ENCODE data around the gene ITPR3.

The ITPR3 gene
- long read RNA-seq, donor 1, result 0 reads
- long read RNA-seq, donor 2, result 0 reads
- long read RNA-seq, donor 3, result 0 reads
- long read RNA-seq, donor 4, full-length matches to known transcripts, result 1 of 1 reads
- long read RNA-seq, donor 4, partial matches to known transcripts, result 0 of 1 reads
- long read RNA-seq, donor 4, other reads (novel, unspliced or antisense), result 0 of 1 reads
- long read RNA-seq, donor 5, partial matches to known transcripts, result 16 of 211 reads
- long read RNA-seq, donor 5, other reads (novel, unspliced or antisense), result 195 of 211 reads
- long read RNA-seq, donor 6, partial matches to known transcripts, result 9 of 142 reads
- long read RNA-seq, donor 6, other reads (novel, unspliced or antisense), result 133 of 142 reads
- long read RNA-seq, donor 7, result 0 reads
- long read RNA-seq, donor 8, result 0 reads

DNA sequence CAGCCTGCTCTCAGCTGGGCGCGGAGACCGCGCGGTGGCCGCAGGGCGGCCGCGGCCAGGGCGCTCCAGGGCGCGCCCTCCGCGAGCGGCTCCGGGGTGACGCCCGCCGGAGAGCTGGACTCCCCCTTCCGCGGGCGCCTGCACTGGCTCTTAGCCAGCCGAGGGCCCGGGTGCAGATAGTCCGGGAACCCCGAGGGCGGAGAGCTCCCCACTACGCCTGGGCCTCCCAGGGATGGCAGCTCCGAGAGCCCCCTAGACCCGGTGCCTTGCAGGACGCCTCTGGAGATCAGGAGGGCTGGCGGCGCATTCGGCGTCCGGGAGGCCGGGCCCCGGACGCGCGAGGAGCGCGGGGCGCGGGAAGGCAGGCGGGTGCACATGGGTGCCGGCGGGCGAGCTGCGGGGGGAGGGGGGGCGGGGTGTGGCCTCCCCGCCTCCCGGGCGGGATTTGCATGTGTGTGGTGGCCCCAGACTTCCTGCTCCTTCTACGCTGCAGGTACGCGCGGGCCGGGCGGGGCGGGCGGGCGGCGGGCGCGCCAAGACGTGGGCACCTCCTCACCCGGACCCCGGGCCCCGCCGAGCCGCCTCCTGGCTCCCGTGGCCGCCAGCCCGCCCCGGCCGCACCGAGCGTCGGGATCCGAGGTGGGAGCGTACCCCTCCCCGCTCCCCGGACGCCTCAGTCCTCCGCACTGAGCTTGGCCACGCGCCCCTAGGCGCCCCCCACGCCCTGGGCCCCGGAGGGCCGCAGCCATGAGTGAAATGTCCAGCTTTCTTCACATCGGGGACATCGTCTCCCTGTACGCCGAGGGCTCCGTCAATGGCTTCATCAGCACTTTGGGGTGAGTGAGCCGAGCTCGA lies at the start of gene ITPR3:
ITPR3 (plus strand) TSS at position 467 of the 855 bp plus-strand sequence; CDS start at position 748, 281 bp downstream.
- DNase-seq, result peak; percentile 86

DNA sequence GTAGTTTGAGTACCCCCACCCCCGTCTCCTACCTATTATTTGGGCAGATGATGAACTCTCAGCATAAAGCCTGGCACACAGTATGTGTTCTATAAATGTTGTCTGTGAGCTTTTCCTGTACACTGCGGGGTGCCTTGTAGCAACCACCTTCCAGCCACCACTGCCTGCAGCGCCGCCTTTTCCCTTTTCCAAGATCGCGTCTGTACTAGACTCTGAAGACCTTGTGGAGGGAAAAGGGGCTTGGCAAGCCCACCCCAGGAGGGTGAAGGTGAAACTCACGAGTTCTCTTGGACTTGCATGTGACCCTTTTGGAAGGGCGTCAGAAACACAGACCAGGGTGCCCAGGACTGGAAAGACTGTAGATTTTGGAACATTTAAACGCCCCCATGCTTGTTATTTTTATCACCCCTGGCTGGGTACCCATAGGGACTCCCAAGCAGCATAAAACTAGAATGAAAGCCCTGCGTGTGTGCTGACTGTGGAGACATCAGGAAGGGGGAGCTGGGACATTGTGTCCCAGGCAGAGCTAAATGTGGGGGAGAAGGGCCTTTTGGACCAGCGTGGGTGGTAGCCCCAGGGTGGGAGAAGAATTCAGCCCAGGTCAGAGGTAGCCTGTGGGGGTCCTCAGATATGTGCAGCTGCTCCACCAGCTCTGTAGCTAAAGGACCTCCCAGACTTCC lies 49.3 kb upstream of the ITPR3 start:
- no peak for DNase-seq

DNA sequence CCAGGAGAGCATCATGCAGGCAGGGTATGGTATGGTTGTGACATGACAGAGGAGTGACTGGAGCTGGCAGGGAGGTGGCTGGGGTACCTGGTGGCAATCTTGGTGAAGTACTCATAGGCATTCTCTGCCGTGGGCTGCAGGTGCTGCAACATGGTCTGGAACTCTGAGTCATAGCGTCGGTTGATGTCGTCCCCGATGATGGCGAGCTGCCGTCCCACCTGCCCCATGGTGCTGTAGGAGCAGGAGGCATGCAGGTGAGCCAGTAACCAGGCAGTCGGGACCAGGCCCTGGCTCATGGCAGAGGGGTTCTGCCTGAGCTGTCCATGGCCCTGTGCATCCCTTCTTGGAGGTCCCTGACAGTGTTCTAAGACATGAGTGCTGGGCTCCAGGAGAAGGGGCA lies 45.9 kb upstream of the ITPR3 start:
- no peak for DNase-seq

DNA sequence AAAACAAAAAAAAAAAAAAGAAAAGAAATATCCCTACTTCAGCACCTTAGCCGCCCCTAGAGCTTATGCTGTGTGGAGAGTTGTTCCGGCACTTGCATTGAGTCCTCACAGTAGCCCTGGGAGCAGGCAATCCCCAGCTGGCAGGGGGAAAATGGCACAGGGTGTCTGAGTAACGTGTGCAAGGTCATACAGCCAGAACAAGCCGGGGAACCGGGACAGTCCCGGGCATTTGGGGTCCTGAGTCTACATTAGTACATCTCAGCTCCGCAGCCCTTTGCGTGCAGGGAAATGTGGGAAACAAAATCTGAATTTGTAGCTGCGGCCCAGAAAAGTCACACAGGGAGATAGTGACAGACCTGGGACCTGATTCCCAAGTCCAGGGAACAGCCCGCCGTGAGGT lies 44.5 kb upstream of the ITPR3 start:
- no peak for DNase-seq

DNA sequence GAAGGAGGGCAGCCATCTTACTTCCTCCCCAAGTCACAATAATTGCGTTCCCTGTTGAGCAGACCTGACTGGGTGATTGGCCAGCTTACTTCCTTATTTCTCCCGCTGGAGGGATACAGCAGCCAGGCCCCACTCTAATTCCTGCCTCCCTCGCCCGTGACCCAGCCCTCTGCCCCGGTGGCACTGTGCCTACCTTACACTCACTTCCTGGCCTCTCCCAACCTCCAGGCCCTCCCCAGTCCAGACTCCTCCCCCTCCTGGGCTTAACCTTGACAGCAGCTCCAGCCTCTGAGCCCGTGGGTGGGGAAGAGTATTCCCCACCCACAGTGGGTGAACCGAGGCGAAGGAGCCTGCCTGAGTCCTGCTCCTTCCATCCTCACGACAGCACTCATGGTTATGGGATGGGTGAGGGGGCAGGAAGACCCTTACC lies 44.0 kb upstream of the ITPR3 start:
- no peak for DNase-seq

DNA sequence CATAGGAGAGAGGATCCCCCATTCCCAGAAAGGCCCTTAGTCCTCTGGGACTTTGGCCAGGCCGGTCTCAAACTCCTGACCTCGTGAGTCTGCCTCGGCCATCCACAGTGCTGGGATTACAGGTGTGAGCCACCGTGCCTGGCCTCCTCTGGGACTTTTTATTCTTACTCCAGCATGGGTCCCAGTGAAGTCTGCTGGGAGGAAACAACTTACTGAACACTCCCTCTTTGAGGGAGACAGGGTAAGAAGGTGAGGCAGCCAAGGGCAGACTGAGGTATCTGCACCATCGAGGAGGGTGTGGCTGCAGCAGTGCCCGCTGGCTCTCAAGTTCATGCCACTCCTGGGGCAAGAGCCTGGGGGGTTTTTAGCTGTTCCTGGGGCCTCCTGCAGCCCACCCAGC lies 43.4 kb upstream of the ITPR3 start:
- no peak for DNase-seq

DNA sequence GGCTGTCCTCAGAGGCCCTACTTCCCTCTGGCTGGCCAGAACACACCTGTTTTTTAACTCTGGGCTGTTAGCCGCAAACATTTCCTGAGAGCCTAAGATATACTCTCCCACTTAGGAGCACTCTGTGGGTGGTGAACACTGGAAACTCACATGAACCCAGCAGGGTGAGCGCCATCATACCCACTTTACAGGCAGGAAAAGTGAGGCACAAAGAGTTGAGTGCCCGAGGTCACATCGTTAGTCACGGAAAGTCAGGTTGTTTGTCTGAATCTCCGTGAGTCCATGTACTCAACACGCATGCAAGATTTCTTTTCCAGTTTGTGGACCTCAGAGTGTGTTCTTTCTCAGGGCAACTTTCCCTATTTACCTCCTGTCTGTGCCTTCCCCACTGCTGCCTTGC lies 43.0 kb upstream of the ITPR3 start:
- no peak for DNase-seq

DNA sequence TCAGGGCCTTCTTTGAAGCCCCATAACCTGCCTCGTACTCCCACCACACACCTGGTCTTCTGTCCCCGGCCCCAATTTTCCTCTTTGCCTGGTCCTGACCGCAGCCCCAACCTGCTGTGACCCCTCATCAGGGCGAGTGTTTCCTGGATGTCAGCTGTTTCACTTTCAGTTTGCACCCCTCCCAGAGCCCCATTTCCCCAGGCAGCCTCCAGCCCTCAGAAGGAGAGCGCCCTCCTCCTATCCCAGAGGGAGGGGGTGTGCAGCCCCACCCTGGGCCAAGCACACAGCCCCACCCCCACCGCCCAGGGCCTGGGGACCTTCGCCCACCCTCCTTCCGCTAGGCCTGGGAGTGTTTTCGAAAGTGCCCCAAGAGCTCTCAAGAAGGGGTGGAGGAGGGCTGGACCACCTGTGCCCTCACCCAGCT lies 42.5 kb upstream of the ITPR3 start:
- no peak for DNase-seq

DNA sequence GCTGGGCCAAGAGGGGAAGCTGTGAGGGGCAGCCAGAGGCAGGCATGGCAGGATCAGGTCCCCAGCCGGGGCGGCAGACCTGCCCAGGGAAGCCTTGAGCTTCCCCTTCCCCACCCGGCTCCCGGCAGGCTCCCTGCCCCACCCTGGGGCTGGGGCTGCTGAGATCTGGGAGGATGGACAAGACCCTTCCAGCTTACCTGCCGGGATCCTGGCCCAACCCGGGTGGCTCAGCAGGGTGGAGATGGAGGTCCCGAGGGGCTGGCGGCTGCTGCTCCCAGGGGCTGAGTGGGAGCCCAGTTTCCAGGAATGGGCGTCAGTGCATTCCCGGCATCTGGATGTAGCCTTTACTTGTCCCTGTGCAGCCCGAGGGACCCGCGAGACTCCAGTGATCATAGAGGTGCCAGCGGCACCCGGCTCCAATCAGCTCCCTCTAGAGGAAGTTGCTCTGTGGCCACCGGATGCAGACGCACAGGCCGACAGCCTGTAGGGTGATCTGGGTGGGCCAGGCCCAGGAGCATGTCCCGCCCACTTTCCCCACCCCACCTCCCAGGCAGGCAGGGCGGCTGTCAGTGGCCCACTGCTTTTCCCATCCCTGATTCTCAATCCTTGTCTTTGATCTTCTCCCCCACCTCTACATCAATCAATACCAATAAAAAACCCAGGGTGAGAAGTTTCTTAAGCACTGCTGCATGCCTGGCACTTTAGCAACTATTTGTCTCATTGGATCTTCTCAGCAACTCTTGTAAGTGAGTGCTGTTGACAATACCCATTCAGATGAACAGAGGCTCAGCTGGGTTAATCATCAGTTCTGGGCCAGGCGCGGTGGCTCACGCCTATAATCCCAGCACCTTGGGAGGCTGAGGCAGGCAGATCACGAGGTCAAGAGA lies 41.1 kb upstream of the ITPR3 start, which contains the start of gene BAK1:
BAK1 (minus strand) TSS at position 449 of the 887 bp plus-strand sequence. CDS start 2,672 bp downstream, outside the sequence.
- DNase-seq, result peak; percentile 79

DNA sequence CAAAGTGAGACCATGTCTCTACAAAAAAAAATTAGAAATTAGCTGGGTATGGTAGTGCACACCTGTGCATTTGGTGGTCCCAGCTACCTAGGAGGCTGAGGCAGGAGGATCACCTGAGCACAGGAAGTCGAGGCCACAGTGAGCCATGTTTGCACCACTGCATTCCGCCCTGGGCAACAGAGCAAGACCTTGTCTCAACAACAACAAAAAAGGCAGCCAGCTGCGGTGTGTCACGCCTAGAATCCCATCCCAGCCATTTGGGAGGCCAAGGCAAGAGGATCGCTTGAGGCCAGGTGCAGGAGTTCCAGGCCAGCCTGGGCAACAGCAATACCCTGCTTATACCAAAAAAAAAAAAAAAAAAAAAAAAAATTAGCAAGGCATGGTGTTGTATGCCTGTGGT lies 39.9 kb upstream of the ITPR3 start:
- DNase-seq, result no peak

DNA sequence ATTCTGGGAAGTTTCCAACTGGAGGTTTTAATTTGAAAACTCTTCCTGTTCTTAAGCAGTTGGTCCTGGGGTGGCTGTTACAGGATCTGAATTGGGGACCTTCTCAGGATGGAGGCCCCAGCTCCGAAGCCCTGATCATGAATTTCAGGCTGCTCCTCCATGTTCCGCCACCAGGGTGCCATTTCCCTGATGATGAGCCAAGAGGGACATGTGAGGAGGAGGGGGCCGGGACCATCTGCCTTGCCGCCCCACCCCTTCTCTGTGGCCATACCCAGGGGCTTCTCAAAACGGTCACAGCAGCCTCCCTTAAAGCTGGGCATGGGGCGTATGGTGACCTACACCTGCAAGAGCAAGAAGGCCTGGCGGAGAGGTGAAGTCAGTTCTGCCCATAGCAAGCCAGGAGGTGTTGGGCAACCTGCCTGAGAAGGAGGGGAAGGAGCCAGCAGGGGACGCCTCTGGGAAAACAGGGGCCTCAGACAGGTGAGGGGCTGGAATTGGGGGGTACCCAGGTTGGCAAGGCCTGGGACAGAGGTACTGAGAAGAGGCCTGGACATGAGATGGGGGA lies 37.4 kb upstream of the ITPR3 start:
- DNase-seq, result no peak

DNA sequence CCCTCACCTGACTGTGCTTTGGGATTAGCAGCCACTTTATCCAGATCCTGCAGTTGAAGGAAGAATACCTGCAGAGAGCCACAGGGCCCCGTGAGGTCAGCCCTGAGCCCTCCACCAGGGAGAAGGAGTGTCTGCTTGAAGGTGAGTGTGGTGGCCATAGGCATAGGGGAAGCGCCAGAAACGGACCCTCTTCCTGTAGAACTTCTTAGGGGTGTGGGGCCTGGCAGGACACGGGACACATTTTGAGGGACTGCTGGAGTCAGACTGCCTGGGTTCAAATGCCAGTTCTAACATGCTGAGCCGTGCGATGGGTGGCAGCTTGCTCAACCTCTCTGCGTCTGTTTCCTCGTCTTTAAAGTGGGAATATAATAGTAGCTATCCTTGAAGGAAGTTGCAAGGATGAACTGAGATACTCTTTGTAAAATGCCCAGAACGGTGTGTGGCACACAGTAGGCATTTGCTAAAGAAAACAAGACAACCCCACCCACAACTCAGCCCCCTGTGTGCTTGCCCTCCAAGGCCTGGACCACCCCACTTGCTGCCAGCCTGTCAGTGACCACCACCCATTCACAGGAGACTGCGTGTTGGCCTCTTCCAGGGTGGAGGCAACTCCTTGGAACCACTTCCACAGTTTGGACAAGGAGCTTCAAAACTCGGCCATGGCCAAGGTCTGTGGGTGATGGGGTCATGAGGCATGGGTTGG lies 36.3 kb upstream of the ITPR3 start:
- DNase-seq, result no peak

DNA sequence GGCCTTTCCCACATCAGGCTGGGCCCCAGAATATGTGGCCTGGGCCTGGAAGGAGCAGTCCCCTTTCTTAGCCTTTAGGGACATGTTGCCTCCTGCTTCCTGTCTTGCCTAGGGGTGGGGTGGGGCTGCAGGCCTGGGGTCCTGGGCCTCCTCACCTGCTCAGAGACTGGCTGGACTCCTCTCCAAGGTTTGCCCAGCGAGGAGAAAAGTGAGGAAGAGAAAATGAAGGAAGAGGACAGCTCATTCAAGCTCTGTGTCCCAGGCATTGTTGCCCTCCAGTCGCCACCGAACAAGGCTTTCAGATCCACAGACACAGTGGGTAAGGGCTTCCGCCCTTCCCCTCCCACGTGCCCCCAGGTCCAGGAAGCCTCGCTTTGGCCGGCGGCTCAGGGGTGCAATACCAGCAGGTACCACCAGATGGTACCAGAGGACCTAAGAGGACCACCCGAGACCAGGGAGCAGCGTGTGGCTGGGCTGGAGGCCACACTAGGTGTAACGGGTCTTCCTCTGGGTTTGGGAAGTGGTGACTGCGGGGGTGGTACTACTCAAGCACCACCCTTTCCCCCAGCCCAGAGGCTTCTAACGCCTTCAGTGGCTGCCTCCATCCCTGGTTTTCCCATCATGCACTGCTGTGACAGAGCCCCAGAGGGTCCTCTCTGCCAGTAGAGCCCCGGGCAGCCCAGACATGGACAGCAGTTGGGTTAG lies 35.6 kb upstream of the ITPR3 start:
- DNase-seq, result peak; percentile 80

DNA sequence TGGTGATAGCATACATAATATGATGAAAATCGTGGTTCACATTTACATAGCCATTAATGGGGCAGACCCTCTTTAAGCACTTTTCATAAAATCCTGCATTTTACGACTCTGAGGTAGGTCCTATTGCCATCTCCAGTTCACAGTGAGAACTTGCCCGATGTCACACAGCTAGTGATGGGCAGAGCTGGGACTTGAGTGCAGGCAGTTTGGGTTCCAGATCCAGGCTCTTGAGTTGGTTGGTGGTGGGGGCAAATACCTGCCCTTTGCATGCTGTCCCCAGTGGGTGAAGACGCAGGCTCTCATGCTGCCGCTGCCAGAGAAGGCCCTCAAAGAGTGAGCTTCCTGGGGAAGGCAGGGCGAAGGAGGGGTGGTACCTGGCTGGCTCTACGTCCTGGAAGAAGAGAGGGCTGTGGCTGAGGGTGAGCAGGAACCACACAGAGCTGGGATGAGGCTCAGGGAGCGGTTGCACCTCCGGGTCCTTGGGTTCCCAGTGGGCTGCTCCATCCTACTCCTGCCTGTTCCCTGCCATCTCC lies 34.9 kb upstream of the ITPR3 start:
- DNase-seq, result no peak

DNA sequence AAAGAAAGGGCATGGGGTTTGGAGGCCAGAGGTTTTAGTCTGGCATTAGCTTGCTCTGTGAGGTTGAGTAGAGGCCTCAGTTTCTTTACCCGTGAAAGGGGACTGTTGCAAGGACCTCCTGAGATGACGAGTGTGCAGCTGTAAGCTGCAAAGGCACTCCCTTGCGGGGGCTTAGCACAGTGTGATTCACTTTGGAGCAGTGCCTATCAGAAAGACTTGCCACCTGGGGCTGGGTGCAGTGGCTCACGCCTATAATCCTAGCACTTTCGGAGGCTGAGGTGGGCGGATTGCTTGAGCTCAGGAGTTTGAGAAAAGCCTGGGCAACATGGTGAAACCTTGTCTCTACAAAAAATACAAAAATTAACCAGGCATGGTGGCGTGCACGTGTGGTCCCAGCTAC lies 33.6 kb upstream of the ITPR3 start:
- no peak for DNase-seq

DNA sequence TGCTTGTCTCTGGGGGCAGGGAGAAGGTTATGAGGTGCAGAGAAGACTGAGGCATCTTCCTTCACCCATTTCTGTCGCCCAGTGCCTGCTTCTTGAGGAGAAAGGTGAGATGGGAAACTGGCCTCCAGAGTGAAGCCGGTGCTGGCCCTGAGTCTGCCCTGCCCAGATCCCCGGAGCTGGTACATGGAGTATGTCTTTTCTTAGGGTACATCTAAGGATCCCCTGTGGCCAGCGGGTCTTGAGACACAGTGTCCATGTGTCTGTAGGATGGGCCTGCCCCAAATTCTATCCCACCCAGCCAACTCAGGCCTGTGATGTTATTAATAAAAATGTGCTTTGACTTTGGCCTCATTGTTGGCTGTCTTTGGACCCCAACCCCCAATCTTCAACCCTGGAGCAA lies 32.2 kb upstream of the ITPR3 start:
- no peak for DNase-seq

DNA sequence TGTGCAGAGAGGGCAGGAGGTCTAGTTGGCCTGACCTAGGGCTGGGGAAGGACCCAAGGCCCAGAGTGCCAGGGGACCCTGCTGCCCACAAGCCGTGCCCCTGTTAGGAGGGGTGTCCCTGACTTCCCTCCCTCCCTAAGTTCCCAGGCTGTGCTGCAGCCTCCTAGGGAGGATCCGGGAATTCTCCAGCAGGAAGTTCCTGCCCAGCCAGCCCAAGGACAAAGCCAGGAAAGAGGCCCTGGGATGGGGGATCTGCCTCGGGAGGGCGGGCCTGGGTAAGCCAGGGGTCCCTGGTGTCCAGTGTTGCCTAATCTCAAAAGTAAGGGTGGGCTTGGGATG lies 31.8 kb upstream of the ITPR3 start:
- no peak for DNase-seq

DNA sequence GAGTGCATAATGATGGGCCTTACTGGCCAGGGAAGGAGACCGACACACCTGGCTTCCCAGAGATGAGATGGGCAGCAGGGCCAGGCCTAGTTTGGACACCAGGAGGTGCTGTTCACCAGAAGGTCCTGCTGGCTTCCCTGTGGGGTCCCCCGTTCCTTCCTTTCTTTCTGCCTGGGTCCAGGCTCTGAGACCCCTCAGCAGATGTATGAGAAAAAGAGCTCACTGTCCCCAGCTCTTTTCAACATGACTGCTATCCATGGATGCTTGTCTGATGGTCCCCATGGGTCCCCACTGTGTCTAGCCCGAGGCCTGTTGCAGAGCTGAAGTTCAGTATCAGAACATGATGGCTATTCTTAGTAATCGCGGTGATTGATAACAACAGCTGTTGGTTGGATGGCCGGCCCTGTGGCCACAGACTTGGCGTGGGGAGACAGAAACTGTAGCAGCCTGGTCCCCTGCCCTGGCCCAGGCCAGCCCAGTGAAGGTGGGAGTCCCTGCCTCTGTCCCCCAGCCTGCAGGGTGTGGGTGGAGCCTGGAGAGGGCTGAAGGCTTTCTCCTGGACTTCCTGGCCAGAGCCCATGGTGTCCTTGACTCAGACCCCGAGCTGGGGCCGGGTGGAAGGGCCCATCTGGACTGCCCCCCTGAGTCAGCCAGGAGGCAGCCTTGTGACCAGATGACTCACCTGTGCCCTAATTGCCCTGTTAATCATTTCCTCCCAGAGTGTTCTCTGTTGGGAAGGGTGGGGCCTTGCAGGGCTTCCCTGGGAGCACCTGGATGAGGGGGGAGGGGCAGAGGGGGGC lies 31.2 kb upstream of the ITPR3 start:
- peak; percentile 73 for DNase-seq
